H1 (cell line): Measurements from ENCODE around the gene GRID1. TPM values are rescaled to one million over a fixed set of nuclear protein-coding genes. Genes with fewer than 3 reads are reported as not detected.

Experiments
- CTCF ChIA-PET: fragments of 300-600 bp; sonication (Branson Sonifier 250); formaldehyde crosslinking; loops from one replicate; lab custom pipeline; 2021; ENCODE audit not compliant: partially characterized antibody; lab: Charles Lee
- POLR2A ChIA-PET: fragments of 300-600 bp; sonication (Branson Sonifier 250); formaldehyde crosslinking; loops from one replicate; lab custom pipeline; 2021; ENCODE audit warnings: inconsistent platforms; ENCODE audit not compliant: partially characterized antibody; lab: Charles Lee
- DNase-seq, 2 experiments: peaks; one replicate each; pipeline versions ENCODE4 v3.0.0 to v3.0.0-alpha.2; 2010 to 2022; ENCODE audit warnings: low spot score in 2 of 2, low read depth in 1 of 2, mixed read lengths in 1 of 2
- FAIRE-seq: peaks from 2 replicates; lab custom pipeline; 2011; peaks lifted over from hg19 to GRCh38; lab: Jason Lieb, UNC
- H2AFZ ChIP-seq: 2 replicates; pipeline ENCODE4 v1.8.1; 2012; ENCODE audit warnings: low read length, inconsistent platforms
- H2AK5ac ChIP-seq: 2 replicates; pipeline ENCODE4 v1.6.1; 2013; ENCODE audit warnings: low read depth, low read length
- H2BK120ac ChIP-seq: replicated peaks from 2 replicates; pipeline ENCODE3; 2013; ENCODE audit warnings: low read depth, low read length, inconsistent platforms
- H2BK12ac ChIP-seq: 2 replicates; pipeline ENCODE4 v1.6.1; 2013; ENCODE audit warnings: low read depth, low read length
- H2BK15ac ChIP-seq: 2 replicates; pipeline ENCODE4 v1.6.1; 2013; ENCODE audit warnings: low read length
- H2BK20ac ChIP-seq: 2 replicates; pipeline ENCODE4 v1.6.1; 2013; ENCODE audit warnings: low read length
- H2BK5ac ChIP-seq: 2 replicates; pipeline ENCODE4 v1.6.1; 2013; ENCODE audit warnings: low read depth, low read length
- H3K14ac ChIP-seq: 2 replicates; pipeline ENCODE4 v1.6.1; 2013; ENCODE audit warnings: inconsistent platforms; ENCODE audit not compliant: insufficient read length
- H3K18ac ChIP-seq: 2 replicates; pipeline ENCODE4 v1.6.1; 2013; ENCODE audit warnings: low read length; ENCODE audit errors: extremely low read depth
- H3K23ac ChIP-seq: 2 replicates; pipeline ENCODE4 v1.6.1; 2013; ENCODE audit warnings: inconsistent platforms; ENCODE audit not compliant: insufficient read length
- H3K23me2 ChIP-seq: 2 replicates; pipeline ENCODE4 v1.6.1; 2013; ENCODE audit warnings: low read depth, low read length
- H3K27ac ChIP-seq: 2 replicates; pipeline ENCODE4 v1.6.1; 2011; ENCODE audit warnings: low read depth, low read length, inconsistent platforms
- H3K27me3 ChIP-seq, 4 experiments: replicated peaks in 1 of 4; 1 replicate in 1 of 4; 2 replicates in 3 of 4; pipeline versions ENCODE4 v1.6.1 to v1.8.1; 2011 to 2013; ENCODE audit warnings: low read length in 3 of 4, mild to moderate bottlenecking in 3 of 4, inconsistent platforms in 2 of 4, mixed read lengths in 2 of 4, moderate library complexity in 1 of 4; ENCODE audit not compliant: control insufficient read depth in 3 of 4, insufficient read depth in 3 of 4; ENCODE audit errors: extremely low read depth in 1 of 4
- H3K36me3 ChIP-seq, 4 experiments: 2 replicates each; pipeline versions ENCODE4 v1.6.1 to v1.8.1; 2011 to 2013; ENCODE audit warnings: mild to moderate bottlenecking in 4 of 4, low read length in 3 of 4, moderate library complexity in 2 of 4, control low read depth in 1 of 4, inconsistent platforms in 1 of 4; ENCODE audit not compliant: insufficient read depth in 4 of 4, control insufficient read depth in 2 of 4
- H3K4ac ChIP-seq: replicated peaks from 2 replicates; pipeline ENCODE3; 2013; ENCODE audit warnings: low read length, low read depth, mixed read lengths, inconsistent platforms; ENCODE audit not compliant: insufficient read length
- H3K4me1 ChIP-seq, 4 experiments: replicated peaks in 1 of 4; 1 replicate in 1 of 4; 2 replicates in 3 of 4; pipeline versions ENCODE4 v1.6.1 to v1.8.1; 2011 to 2013; ENCODE audit warnings: low read length in 3 of 4, inconsistent platforms in 2 of 4, mixed read lengths in 1 of 4; ENCODE audit not compliant: insufficient read depth in 4 of 4, control insufficient read depth in 3 of 4
- H3K4me2 ChIP-seq, 2 experiments: 2 replicates each; pipeline versions ENCODE4 v1.6.1 to v1.8.1; 2011 to 2013; ENCODE audit warnings: low read depth in 2 of 2, low read length in 2 of 2, control low read depth in 1 of 2, inconsistent platforms in 1 of 2, mild to moderate bottlenecking in 1 of 2; ENCODE audit not compliant: insufficient read depth in 1 of 2
- H3K4me3 ChIP-seq, 4 experiments: fragments of 200-600, 300-600 bp in 1 of 4; sonication (generic), shearing (Covaris generic), sonication (Bioruptor Twin) in 1 of 4; 2 replicates each; pipeline versions ENCODE4 v1.5.1 to v1.8.1; 2011 to 2016; ENCODE audit warnings: low read length in 4 of 4, low read depth in 3 of 4, control low read depth in 2 of 4, inconsistent platforms in 2 of 4, mild to moderate bottlenecking in 2 of 4, mixed read lengths in 1 of 4, moderate library complexity in 1 of 4; ENCODE audit not compliant: insufficient read depth in 2 of 4; ENCODE audit errors: extremely low read depth in 1 of 4
- H3K56ac ChIP-seq: replicated peaks from 2 replicates; pipeline ENCODE3; 2013; ENCODE audit warnings: low read depth, mild to moderate bottlenecking, mixed read lengths, low read length, inconsistent platforms; ENCODE audit not compliant: insufficient read length
- H3K79me1 ChIP-seq: 2 replicates; pipeline ENCODE4 v1.6.1; 2013; ENCODE audit warnings: low read depth, low read length, control low read depth
- H3K79me2 ChIP-seq, 2 experiments: 2 replicates each; pipeline versions ENCODE4 v1.6.1 to v1.8.1; 2012 to 2013; ENCODE audit warnings: low read length in 2 of 2, mild to moderate bottlenecking in 2 of 2, inconsistent platforms in 1 of 2; ENCODE audit not compliant: insufficient read depth in 2 of 2, control insufficient read depth in 1 of 2
- H3K9ac ChIP-seq, 4 experiments: replicated peaks in 1 of 4; 1 replicate in 1 of 4; 2 replicates in 3 of 4; pipeline versions ENCODE4 v1.6.1 to v1.8.1; 2011 to 2013; ENCODE audit warnings: low read depth in 3 of 4, low read length in 3 of 4, control low read depth in 2 of 4, mild to moderate bottlenecking in 2 of 4, moderate library complexity in 2 of 4, inconsistent platforms in 1 of 4; ENCODE audit errors: extremely low read depth in 1 of 4
- H3K9me3 ChIP-seq, 2 experiments: 2 replicates each; pipeline versions ENCODE4 v1.6.1 to v1.8.1; 2012 to 2013; ENCODE audit warnings: mild to moderate bottlenecking in 2 of 2, moderate library complexity in 2 of 2, control low read depth in 1 of 2, inconsistent platforms in 1 of 2, low read depth in 1 of 2, low read length in 1 of 2, mixed read lengths in 1 of 2; ENCODE audit not compliant: insufficient read depth in 2 of 2
- H4K20me1 ChIP-seq, 2 experiments: replicated peaks in 1 of 2; 2 replicates each; pipeline versions ENCODE3 to v1.8.1; 2011 to 2013; ENCODE audit warnings: inconsistent platforms in 2 of 2, low read length in 2 of 2, mild to moderate bottlenecking in 1 of 2; ENCODE audit not compliant: insufficient read depth in 2 of 2, control insufficient read depth in 1 of 2
- H4K5ac ChIP-seq: 2 replicates; pipeline ENCODE4 v1.6.1; 2013; ENCODE audit warnings: low read length, low read depth, mixed read lengths, inconsistent platforms; ENCODE audit not compliant: insufficient read length
- H4K8ac ChIP-seq: 2 replicates; pipeline ENCODE4 v1.8.0; 2013; ENCODE audit warnings: mild to moderate bottlenecking, moderate library complexity, low read length, inconsistent platforms; ENCODE audit not compliant: insufficient read depth; ENCODE audit errors: extremely low read depth
- H4K91ac ChIP-seq: replicated peaks from 2 replicates; pipeline ENCODE3; 2013; ENCODE audit warnings: low read length, mixed read lengths, inconsistent platforms; ENCODE audit not compliant: insufficient read length
- ATF2 ChIP-seq: IDR thresholded peaks from 2 replicates; pipeline ENCODE4 v1.6.1; 2012; ENCODE audit warnings: low read length, inconsistent platforms
- BACH1 ChIP-seq: IDR thresholded peaks from 2 replicates; pipeline ENCODE4 v1.6.1; 2012; ENCODE audit warnings: low read length, improper control_type of control experiment
- BRCA1 ChIP-seq: IDR thresholded peaks from 2 replicates; pipeline ENCODE4 v1.6.1; 2012; ENCODE audit warnings: low read depth, low read length, improper control_type of control experiment
- CHD1 ChIP-seq: IDR thresholded peaks from 2 replicates; pipeline ENCODE4 v1.6.1; 2012; ENCODE audit warnings: low read depth, low read length, improper control_type of control experiment
- EP300 ChIP-seq, 2 experiments: IDR thresholded peaks; 1 replicate in 1 of 2; 2 replicates in 1 of 2; pipeline ENCODE4 v1.6.1; 2011 to 2012; ENCODE audit warnings: low read depth in 2 of 2, low read length in 2 of 2, mild to moderate bottlenecking in 2 of 2, borderline replicate concordance in 1 of 2, inconsistent platforms in 1 of 2, moderate library complexity in 1 of 2
- GTF2F1 ChIP-seq: IDR thresholded peaks from 2 replicates; pipeline ENCODE4 v1.6.1; 2012; ENCODE audit warnings: low read depth, low read length, improper control_type of control experiment, borderline replicate concordance
- KDM1A ChIP-seq: fragments of 200-600, 300-600 bp; sonication (generic); IDR thresholded peaks from 2 replicates; pipeline ENCODE4 v1.7.1; 2016; ENCODE audit warnings: mild to moderate bottlenecking, low read length, borderline replicate concordance
- KDM5A ChIP-seq: fragments of 200-600 bp; IDR thresholded peaks from 2 replicates; pipeline ENCODE4 v1.7.1; 2012; ENCODE audit warnings: mild to moderate bottlenecking, low read length, inconsistent platforms, mixed read lengths
- MAFK ChIP-seq: IDR thresholded peaks from 2 replicates; pipeline ENCODE4 v1.6.1; 2012; ENCODE audit warnings: low read depth, mild to moderate bottlenecking, improper control_type of control experiment, low read length
- NRF1 ChIP-seq: IDR thresholded peaks from 2 replicates; pipeline ENCODE4 v1.6.1; 2011; ENCODE audit warnings: mild to moderate bottlenecking, low read depth, low read length, improper control_type of control experiment
- POLR2A ChIP-seq, 2 experiments: IDR thresholded peaks; 1 replicate in 1 of 2; 2 replicates in 1 of 2; pipeline ENCODE4 v1.6.1; 2011; ENCODE audit warnings: low read depth in 2 of 2, low read length in 2 of 2, mild to moderate bottlenecking in 2 of 2; ENCODE audit errors: control extremely low read depth in 1 of 2
- POU5F1 ChIP-seq: IDR thresholded peaks from 2 replicates; pipeline ENCODE4 v1.6.1; 2011; ENCODE audit warnings: low read depth, mild to moderate bottlenecking, low read length, moderate library complexity
- RBBP5 ChIP-seq: IDR thresholded peaks from 2 replicates; pipeline ENCODE4 v1.7.1; 2012; ENCODE audit warnings: low read depth, mild to moderate bottlenecking, inconsistent platforms, low read length, moderate library complexity, borderline replicate concordance
- SUZ12 ChIP-seq: fragments of 200-600 bp; sonication (generic); IDR thresholded peaks from 2 replicates; pipeline ENCODE4 v1.6.1; 2012; ENCODE audit warnings: mild to moderate bottlenecking, inconsistent platforms, low read length, moderate library complexity, mixed read lengths
- WGBS, 2 experiments: shearing (Covaris generic) in 1 of 2; methylation state at CpG; one replicate each; pipeline versions ENCODE4 v1.1.6 to v1.1.7; 2013 to 2015; ENCODE audit warnings: low lambda C conversion rate in 2 of 2, mixed read lengths in 2 of 2, inconsistent platforms in 1 of 2, low coverage in 1 of 2, missing lambda C conversion rate in 1 of 2; ENCODE audit not compliant: insufficient replicate concordance in 2 of 2, insufficient coverage in 1 of 2, insufficient read length in 1 of 2; ENCODE audit errors: extremely low coverage in 1 of 2, missing lambda C conversion rate in 1 of 2; 5-methylcytosine and 5-hydroxymethylcytosine counted together
- polyA plus RNA-seq, 7 experiments: library from polyadenylated mRNA; depleted of rRNA in 3 of 7; stranded (reverse) in 5 of 7; unstranded in 2 of 7; fragments of >200 nt in 5 of 7; fragments of 200-250 nt in 2 of 7; gene quantifications; 1 replicate in 5 of 7; 2 replicates in 1 of 7; 4 replicates in 1 of 7; pipeline versions ENCODE4 v1.2.1 to v1.2.3, GENCODE V29; 2011 to 2013; ENCODE audit warnings: missing spikeins in 2 of 7, mixed read lengths in 2 of 7
- total RNA-seq: library from RNA; stranded (reverse); fragmentation: NEBNext Ultra II Directional; extraction: Animal tissue kit (Norgen Biotek cat#: 25700); gene quantifications from 2 replicates; pipeline ENCODE4 v1.2.1, GENCODE V29; 2021

Gene GRID1
- total and polyA plus RNA-seq, 2 of the 8 experiments (the other 6 are each of a cell fraction or from before 2014, with no cell fraction given), result 0.22 to 0.30 TPM

GRCh38 chr10:86200867-86201266 is 165.7 kb downstream of the GRID1 start:
- no peak overlapping the region for H3K4me3 ChIP-seq
- H3K4me1 ChIP-seq, result peaks cover 0 to 4% (median 0%) of the 10 kb centered on the region in 4 experiments; a peak in 2 of 7 replicates
- peaks cover 0 to 3% of the 10 kb centered on the region in 2 experiments for H4K20me1 ChIP-seq
- H3K9ac ChIP-seq, result no peak overlapping the region
- no peak for DNase-seq
- peaks cover 2% of the 10 kb centered on the region; the same call in 1 of the 2 replicates for H3K79me1 ChIP-seq
- no peak overlapping the region for H3K27ac ChIP-seq
- H4K8ac ChIP-seq, result no peak overlapping the region
- CTCF ChIA-PET, result no interaction called here
- H3K9me3 ChIP-seq, result no peaks in the 10 kb centered on the region
- H2AK5ac ChIP-seq, result no peak overlapping the region
- H3K4me2 ChIP-seq, result no peak overlapping the region
- H3K4ac ChIP-seq, result no peak overlapping the region
- no peak overlapping the region for H2BK20ac ChIP-seq
- no peaks in the 10 kb centered on the region for H3K79me2 ChIP-seq
- H2BK120ac ChIP-seq, result no peak overlapping the region
- H2BK15ac ChIP-seq, result no peak overlapping the region
- H4K5ac ChIP-seq, result no peak overlapping the region
- no peak overlapping the region for H2AFZ ChIP-seq
- no peak overlapping the region for H3K14ac ChIP-seq
- TF ChIP-seq KDM5A, result no peak
- no peak for TF ChIP-seq POU5F1
- no peak for TF ChIP-seq EP300 (IDR thresholded peaks at IDR 0.05; ENCODE audit: borderline replicate concordance in 1 of 2, low read depth in 2 of 2, low read length in 2 of 2)
- no peak for TF ChIP-seq NRF1
- TF ChIP-seq BACH1, result no peak
- no peak for TF ChIP-seq MAFK
- TF ChIP-seq CHD1, result no peak
- TF ChIP-seq RBBP5, result no peak
- no peak for TF ChIP-seq GTF2F1
- TF ChIP-seq KDM1A, result no peak
- no peak for TF ChIP-seq BRCA1
- no peak for TF ChIP-seq SUZ12
- no peak for TF ChIP-seq ATF2
- no peak for TF ChIP-seq POLR2A (IDR thresholded peaks at IDR 0.05; ENCODE audit: control extremely low read depth in 1 of 2, low read depth in 2 of 2, low read length in 2 of 2)
- H3K27me3 ChIP-seq, result no peaks in the 10 kb centered on the region; a peak in 1 of 7 replicates
- H3K18ac ChIP-seq, result no peak overlapping the region
- POLR2A ChIA-PET, result no interaction called here
- H4K91ac ChIP-seq, result no peak overlapping the region
- no peak overlapping the region for H2BK12ac ChIP-seq
- H3K36me3 ChIP-seq, result no peaks in the 10 kb centered on the region
- H3K56ac ChIP-seq, result no peak overlapping the region
- H2BK5ac ChIP-seq, result no peak overlapping the region
- no peaks in the 10 kb centered on the region for H3K23me2 ChIP-seq
- WGBS, 2 experiments, result 95% methylated on average over 1 of the region's 1 CpG; no CpG with 5 or more reads in 1 of the 2 experiments
- FAIRE-seq, result no peak
- H3K23ac ChIP-seq, result no peak overlapping the region
